ENCODE data around the gene CDC42EP5.

The CDC42EP5 gene

GRCh38 chr19:54429545-54430227 is 43.4 kb downstream of the CDC42EP5 start:
- TF ChIP-seq CTCF (IDR thresholded peaks at IDR 0.05; ENCODE audit: insufficient read depth, low read length, poor library complexity, severe bottlenecking): no peak
- no peaks in the 10 kb centered on the region for H3K27me3 ChIP-seq (replicated peaks; ENCODE audit: control insufficient read depth, insufficient read depth, low read length)
- H3K4me3 ChIP-seq (replicated peaks; ENCODE audit: low read depth, low read length): no peak overlapping the region
- H3K36me3 ChIP-seq (ENCODE audit: control insufficient read depth, insufficient read depth, low read length): no peaks in the 10 kb centered on the region
- DNase-seq (ENCODE audit: extremely low read depth, insufficient read length): no peak

GRCh38 chr19:54429176-54429495 is 44.0 kb downstream of the CDC42EP5 start:
- H3K36me3 ChIP-seq (ENCODE audit: control insufficient read depth, insufficient read depth, low read length): no peaks in the 10 kb centered on the region
- DNase-seq (ENCODE audit: extremely low read depth, insufficient read length): no peak
- H3K27me3 ChIP-seq (replicated peaks; ENCODE audit: control insufficient read depth, insufficient read depth, low read length): no peaks in the 10 kb centered on the region
- no peak overlapping the region for H3K4me3 ChIP-seq (replicated peaks; ENCODE audit: low read depth, low read length)
- no peak for TF ChIP-seq CTCF (IDR thresholded peaks at IDR 0.05; ENCODE audit: insufficient read depth, low read length, poor library complexity, severe bottlenecking)

- no peak for TF ChIP-seq CTCF (IDR thresholded peaks at IDR 0.05; ENCODE audit: insufficient read depth, low read length, poor library complexity, severe bottlenecking)
- no peaks in the 10 kb centered on the region for H3K36me3 ChIP-seq (ENCODE audit: control insufficient read depth, insufficient read depth, low read length)
- H3K4me3 ChIP-seq (replicated peaks; ENCODE audit: low read depth, low read length): no peak overlapping the region
- no peak for DNase-seq (ENCODE audit: extremely low read depth, insufficient read length)
- H3K27me3 ChIP-seq (replicated peaks; ENCODE audit: control insufficient read depth, insufficient read depth, low read length): no peaks in the 10 kb centered on the region
Measured at GRCh38 chr19:54428323-54429175, 44.5 kb downstream of the CDC42EP5 start.

- H3K36me3 ChIP-seq (ENCODE audit: control insufficient read depth, insufficient read depth, low read length): no peaks in the 10 kb centered on the region
- DNase-seq (ENCODE audit: extremely low read depth, insufficient read length): no peak
- no peak for TF ChIP-seq CTCF (IDR thresholded peaks at IDR 0.05; ENCODE audit: insufficient read depth, low read length, poor library complexity, severe bottlenecking)
Measured at GRCh38 chr19:54427586-54427985, 45.5 kb downstream of the CDC42EP5 start.

GRCh38 chr19:54426291-54426931 is 46.7 kb downstream of the CDC42EP5 start:
- TF ChIP-seq CTCF (IDR thresholded peaks at IDR 0.05; ENCODE audit: insufficient read depth, low read length, poor library complexity, severe bottlenecking): no peak
- H3K36me3 ChIP-seq (ENCODE audit: control insufficient read depth, insufficient read depth, low read length): no peaks in the 10 kb centered on the region
- H3K4me3 ChIP-seq (replicated peaks; ENCODE audit: low read depth, low read length): no peak overlapping the region
- H3K27me3 ChIP-seq (replicated peaks; ENCODE audit: control insufficient read depth, insufficient read depth, low read length): no peaks in the 10 kb centered on the region; the same call in 1 of the 2 replicates
- DNase-seq (ENCODE audit: extremely low read depth, insufficient read length): no peak

More at GRCh38 chr19:54427586-54427985, 45.5 kb downstream of the CDC42EP5 start:
- Histone ChIP-seq H3K27me3 (replicated peaks; ENCODE audit: control insufficient read depth, insufficient read depth, low read length) (no peaks in the 10 kb centered on the region; the same call in 1 of the 2 replicates), H3K4me3 (replicated peaks; ENCODE audit: low read depth, low read length) (no peak overlapping the region)

All from GM06990 (cell line).